ENCODE results near the gene TMPRSS11B. TPM values are rescaled to one million over a fixed set of nuclear protein-coding genes. Genes with fewer than 3 reads are reported as not detected.
A peak's percentile ranks its signal among the peaks of the same experiment; 100 is the strongest.

Gene TMPRSS11B
- total and polyA plus RNA-seq, 2 of the 13 experiments (the other 11 are each of a cell fraction or from before 2014, with no cell fraction given): not detected

GRCh38 chr4:68271851-68272357, 26.4 kb upstream of the TMPRSS11B start:
- Histone ChIP-seq H3K9ac (ENCODE audit: insufficient read depth, low read depth, low read length) (no peak overlapping the region), H3K79me2 (ENCODE audit: insufficient read depth, low read length) (no peaks in the 10 kb centered on the region), H3K4me2 (ENCODE audit: low read depth, low read length) (no peak overlapping the region), H3K36me3 (replicated peaks in 1 of 2; ENCODE audit: control insufficient read depth in 1 of 2, insufficient read depth in 2 of 2, low read length in 2 of 2) (no peaks in the 10 kb centered on the region), H3K27ac (ENCODE audit: extremely low read length, insufficient read depth, low read length) (no peak overlapping the region), H3K9me3 (ENCODE audit: low read length) (0 out of 2 replicates have a peak, but pooled peaks cover 10% of the 10 kb centered on the region), H3K4me3 (replicated peaks in 1 of 3; ENCODE audit: insufficient read depth in 1 of 3, low read depth in 2 of 3, low read length in 3 of 3) (no peak overlapping the region), H4K20me1 (ENCODE audit: insufficient read depth, low read length) (no peaks in the 10 kb centered on the region), H2AFZ (ENCODE audit: low read length) (no peak overlapping the region), H3K4me1 (ENCODE audit: insufficient read depth, low read length) (peaks cover 10% of the 10 kb centered on the region; the same call in 1 of the 2 replicates), H3K27me3 (ENCODE audit: control insufficient read depth in 1 of 2, insufficient read depth in 2 of 2, low read length in 2 of 2) (no peaks in the 10 kb centered on the region; a peak in 1 of 5 replicates)
- ChIA-PET CTCF (ENCODE audit: low intra/inter-chr PET ratio, low total read pairs) (interaction anchor here (3.4 kb wide), 1 partner anchor 104 kb away, joined by 27 read pairs; no protein-coding TSS in a partner anchor), POLR2A (no interaction called here)
- 68% methylated on average over 11 of the region's 11 CpGs for WGBS (ENCODE audit: low lambda C conversion rate)
- intact Hi-C loops (cut with micrococcal nuclease; ENCODE audit: unreplicated experiment): loop anchor here (1.0 to 5.0 kb wide), 3 partner anchors 104 to 1345 kb away; no protein-coding TSS in a partner anchor
- ATAC-seq: 0 out of 3 replicates have a peak, but pooled peaks have one; percentile 41
- peak; percentile 56 for DNase-seq (ENCODE audit: low spot score)
- in situ Hi-C loops (cut with HindIII; ENCODE audit: extremely low pct_ligation_motif_present, low pct_unique_long_range_greater_than_20kb): no loop called here
- no TSS peak for BruUV-seq (replicated peaks)
- FAIRE-seq: peak; percentile 69
- TF ChIP-seq DNMT1 (CRISPR knock-in tag; IDR thresholded peaks at IDR 0.05) (no peak), GPBP1L1 (CRISPR knock-in tag; IDR thresholded peaks at IDR 0.05) (no peak), SMC3 (IDR thresholded peaks at IDR 0.05; ENCODE audit: low read length) (peak; percentile 70), RAD21 (CRISPR knock-in tag; IDR thresholded peaks at IDR 0.05) (peak; percentile 18; the same call in 1 of the 2 replicates), ZNF530 (CRISPR knock-in tag; IDR thresholded peaks at IDR 0.05; ENCODE audit: low read depth) (no peak), TCF12 (IDR thresholded peaks at IDR 0.05) (no peak), TCF12 (CRISPR knock-in tag; IDR thresholded peaks at IDR 0.05) (no peak), ZNF878 (CRISPR knock-in tag; IDR thresholded peaks at IDR 0.05) (no peak), ZNF761 (CRISPR knock-in tag; conservative IDR thresholded peaks at IDR 0.05) (no peak), ATRX (CRISPR knock-in tag; IDR thresholded peaks at IDR 0.05; ENCODE audit: borderline replicate concordance) (no peak), FOSL2 (CRISPR knock-in tag; IDR thresholded peaks at IDR 0.05) (no peak), ZNF205 (CRISPR knock-in tag; IDR thresholded peaks at IDR 0.05) (no peak), KAT8 (CRISPR knock-in tag; IDR thresholded peaks at IDR 0.05) (no peak), SMYD3 (CRISPR knock-in tag; IDR thresholded peaks at IDR 0.05) (no peak), HHEX (CRISPR knock-in tag; IDR thresholded peaks at IDR 0.05) (no peak), JDP2 (CRISPR knock-in tag; IDR thresholded peaks at IDR 0.05; ENCODE audit: borderline replicate concordance) (no peak), ZNF318 (CRISPR knock-in tag; IDR thresholded peaks at IDR 0.05) (no peak), ZFP37 (CRISPR knock-in tag; IDR thresholded peaks at IDR 0.05; ENCODE audit: borderline replicate concordance) (no peak)
